GM19455 (cell line): ENCODE measurements around the gene MIPOL1.
"Not testable (repeated sequence)": the region's sequence is repeated elsewhere in the genome, so short reads cannot be mapped to it uniquely, and the experiment has no call there.

Experiments
- ATAC-seq: cut with Tn5 transposase; IDR thresholded peaks from one replicate; pipeline ENCODE4 v1.9.1; 2021; ENCODE audit not compliant: unreplicated experiment

The MIPOL1 gene

GRCh38 chr14:37384870-37385596, 187.3 kb downstream of the MIPOL1 start:
- no peak for ATAC-seq

DNA sequence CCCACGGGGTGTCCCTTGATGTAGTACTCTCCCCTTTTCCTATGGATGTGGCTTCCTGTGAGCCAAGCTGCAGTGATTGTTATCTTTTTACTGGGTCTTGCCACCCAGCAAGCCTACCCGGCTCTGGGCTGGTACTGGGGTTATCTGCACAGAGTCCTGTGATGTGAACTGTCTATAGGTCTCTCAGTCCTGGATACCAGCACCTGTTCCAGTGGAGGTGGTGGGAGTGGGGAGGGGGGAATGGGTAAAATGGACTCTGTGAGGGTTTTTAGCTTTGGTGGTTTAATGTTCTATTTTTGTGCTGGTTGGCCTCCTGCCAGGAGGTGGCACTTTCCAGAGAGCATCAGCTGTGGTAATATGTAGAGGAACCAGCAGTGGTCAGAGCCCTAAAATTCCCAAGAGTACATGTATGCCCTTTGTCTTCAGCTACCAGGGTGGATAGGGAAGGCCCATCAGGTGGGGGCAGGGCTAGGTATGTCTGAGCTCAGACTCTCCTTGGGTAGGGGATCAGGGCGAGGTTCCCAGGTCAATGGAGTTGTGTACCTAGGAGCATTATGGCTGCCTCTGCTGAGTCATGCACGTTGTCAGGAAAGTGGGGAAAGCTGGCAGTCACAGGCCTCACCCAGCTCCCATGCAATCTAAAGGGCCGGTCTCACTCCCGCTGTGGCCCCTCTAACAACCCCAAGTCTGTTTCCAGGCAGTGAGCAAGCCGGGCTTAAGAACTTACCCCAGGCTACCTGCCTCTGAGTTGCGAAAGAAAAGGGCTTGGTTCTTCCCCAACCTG, 199.6 kb downstream of the MIPOL1 start:
- ATAC-seq: not testable (repeated sequence)

DNA sequence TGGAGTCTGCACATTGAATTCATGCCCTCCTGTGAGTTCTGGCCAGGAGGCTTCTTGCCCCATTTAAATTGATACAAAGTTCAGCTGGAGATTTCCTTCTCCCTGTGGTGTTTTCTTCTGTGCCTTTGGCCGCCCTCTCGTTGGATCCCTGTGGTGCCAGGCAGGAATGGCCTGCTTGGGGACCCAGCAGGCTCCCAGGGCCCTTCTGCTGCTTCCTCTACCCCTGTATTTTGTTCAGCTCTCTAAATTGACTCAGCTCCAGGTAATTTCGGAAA, 200.1 kb downstream of the MIPOL1 start:
- no peak for ATAC-seq

DNA sequence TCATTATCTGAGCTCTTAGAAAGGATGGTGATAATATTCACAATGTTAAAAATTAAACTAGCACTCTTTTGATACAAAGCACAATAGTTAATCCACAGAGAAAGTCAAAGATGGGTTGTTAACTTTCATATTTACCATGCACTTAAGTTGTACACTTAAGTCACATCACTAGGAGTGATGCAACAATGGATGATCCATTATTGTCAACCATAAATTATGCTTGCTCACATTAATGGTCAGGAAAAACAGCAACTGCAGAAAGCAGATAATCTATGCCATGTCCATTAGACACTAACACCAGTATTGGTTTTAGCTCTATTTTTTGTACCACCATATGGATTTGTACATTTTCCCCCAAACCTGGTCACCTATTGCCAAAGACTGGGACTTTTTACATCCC, 201.8 kb downstream of the MIPOL1 start:
- ATAC-seq: no peak

DNA sequence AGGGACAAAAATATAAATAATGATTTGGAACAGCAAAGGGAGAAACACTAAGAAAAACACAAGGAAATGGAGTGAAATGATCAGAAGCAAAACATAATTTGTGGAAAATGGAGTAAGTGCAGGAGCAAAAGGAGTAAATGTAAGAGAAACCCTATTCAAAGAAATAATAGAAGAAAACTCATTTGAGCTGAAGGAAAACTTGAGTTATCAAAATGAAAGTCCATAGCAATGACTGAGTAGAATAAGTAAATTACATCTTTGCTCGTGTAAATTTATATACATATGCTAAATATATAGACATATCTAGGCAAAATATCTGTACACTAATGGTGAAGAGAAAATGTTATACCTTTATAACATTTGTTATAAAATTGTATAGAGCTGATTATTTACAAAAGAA, 203.4 kb downstream of the MIPOL1 start:
- ATAC-seq: no peak

- ATAC-seq: no peak
These were observed 205.9 kb downstream of the MIPOL1 start for GRCh38 chr14:37403626-37404025.

GRCh38 chr14:37406095-37406494, 208.4 kb downstream of the MIPOL1 start:
- no peak for ATAC-seq

DNA sequence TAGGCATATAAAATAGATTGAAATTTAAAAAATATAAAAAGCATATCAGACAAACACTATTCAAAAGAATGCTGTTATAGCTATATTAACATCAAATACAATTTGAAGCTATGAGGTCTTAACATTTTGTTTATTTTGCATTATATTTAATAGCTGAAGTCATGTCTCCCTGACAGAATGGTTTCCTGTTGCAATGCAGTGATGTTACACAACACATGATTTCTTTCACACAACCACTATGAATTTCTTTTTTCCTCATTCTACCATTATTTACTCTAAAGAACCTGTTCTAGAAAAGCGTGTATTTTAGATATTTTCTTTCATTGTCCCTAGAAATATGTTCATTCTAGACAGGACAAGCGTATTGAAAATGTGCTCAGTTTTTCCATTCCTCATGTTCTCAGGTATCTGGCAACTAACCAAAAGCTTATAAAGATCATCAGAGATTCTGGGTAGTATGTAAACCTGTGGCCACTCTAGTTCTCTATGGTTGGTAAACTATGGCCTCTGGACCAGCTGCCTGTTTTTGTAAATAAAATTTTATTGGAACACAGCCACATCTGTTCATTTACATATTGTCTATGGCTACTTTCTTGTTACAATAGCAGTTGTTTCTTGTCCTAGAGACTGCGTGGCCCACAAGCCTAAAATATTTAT, 213.5 kb downstream of the MIPOL1 start:
- ATAC-seq: no peak

GRCh38 chr14:37413050-37413449, 215.3 kb downstream of the MIPOL1 start:
- no peak for ATAC-seq

- ATAC-seq: no peak
These were observed 215.8 kb downstream of the MIPOL1 start for GRCh38 chr14:37413504-37414003.

- no peak for ATAC-seq
These were observed 218.5 kb downstream of the MIPOL1 start for GRCh38 chr14:37416264-37416663.

DNA sequence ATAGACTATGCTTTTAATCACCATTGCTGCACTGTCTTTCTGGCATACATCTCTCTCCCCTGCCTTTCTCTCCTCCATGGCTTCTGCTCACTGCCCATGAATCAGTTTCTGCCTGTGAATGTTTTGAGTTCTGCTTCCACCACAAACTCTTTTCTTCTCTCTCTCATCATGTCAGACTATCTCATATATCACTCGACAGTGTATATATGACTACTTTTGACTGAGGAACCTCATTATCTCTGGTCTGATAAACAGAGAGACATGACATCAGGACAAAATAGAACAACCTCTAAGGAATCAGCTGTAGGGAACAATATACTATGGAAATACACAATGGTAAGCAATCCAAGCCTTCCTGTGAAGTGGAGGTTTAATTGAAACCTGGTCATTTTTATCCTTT, 219.4 kb downstream of the MIPOL1 start:
- ATAC-seq: no peak

GRCh38 chr14:37417833-37418232, 220.1 kb downstream of the MIPOL1 start:
- ATAC-seq: no peak

- no peak for ATAC-seq
These were observed 222.9 kb downstream of the MIPOL1 start for GRCh38 chr14:37420622-37421021.

GRCh38 chr14:37422319-37422718, 224.6 kb downstream of the MIPOL1 start:
- no peak for ATAC-seq

DNA sequence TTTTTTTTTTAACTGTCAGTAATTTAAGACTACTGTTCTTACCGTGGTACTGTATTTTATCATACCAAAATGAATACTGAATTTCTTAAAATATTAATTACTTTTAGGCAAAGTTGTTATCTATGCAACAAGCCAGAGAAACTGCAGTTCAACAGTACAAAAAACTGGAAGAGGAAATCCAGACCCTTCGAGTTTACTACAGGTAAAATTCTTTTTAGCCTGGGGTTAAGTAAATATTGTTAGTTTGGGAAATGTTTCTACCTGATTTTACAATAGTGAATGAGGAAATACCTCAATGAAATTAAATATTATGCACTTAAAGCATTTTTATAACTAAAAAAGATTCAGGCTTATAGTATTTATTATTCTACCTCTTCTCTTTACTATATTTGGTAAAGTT, 225.0 kb downstream of the MIPOL1 start:
- no peak for ATAC-seq

DNA sequence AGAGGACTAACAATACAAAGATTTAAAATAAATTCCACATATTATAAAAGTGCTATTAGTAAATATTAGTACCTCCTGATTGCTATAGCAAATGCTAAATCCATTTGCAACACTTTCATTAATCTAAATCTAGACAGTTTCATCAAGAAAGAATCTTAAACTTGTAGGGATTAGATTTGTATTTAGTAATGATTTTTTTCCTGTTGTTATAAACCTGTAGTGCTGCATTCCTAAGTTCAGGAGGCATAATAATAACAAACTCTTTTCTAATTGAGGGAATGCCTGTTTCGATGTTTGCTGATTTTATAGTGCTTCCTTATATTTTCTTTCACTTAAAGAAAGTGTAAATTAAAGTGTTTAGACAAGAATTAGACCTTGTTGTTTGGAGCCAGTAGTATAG, 231.2 kb downstream of the MIPOL1 start:
- ATAC-seq: no peak

GRCh38 chr14:37429618-37430017, 231.9 kb downstream of the MIPOL1 start:
- ATAC-seq: no peak

- ATAC-seq: no peak
These were observed 237.1 kb downstream of the MIPOL1 start for GRCh38 chr14:37434867-37435266.

- ATAC-seq: no peak
These were observed 238.8 kb downstream of the MIPOL1 start for GRCh38 chr14:37436519-37436918.

DNA sequence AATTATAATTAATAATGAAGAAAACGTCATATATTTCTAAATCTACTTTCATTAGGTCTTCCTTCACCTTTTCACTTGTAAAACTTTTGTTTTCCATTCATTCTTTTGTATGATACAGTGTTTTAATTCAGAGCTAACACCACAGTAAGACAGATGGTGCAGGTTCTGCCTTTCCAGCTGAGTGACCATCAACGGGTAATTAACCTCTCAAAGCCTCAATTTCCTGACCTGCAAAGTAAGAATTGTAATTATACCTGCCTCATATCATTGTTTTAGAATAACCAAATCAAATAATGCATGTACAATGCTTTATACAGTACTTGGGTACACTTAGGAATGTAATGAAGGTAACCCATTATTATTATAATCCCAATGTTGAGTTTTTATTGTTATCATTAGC, 239.8 kb downstream of the MIPOL1 start:
- ATAC-seq: no peak

GRCh38 chr14:37438444-37438843, 240.7 kb downstream of the MIPOL1 start:
- ATAC-seq: no peak
